ENCODE data around the gene SOX12.
A peak's percentile ranks its signal among the peaks of the same experiment; 100 is the strongest.
"Not testable (repeated sequence)": the region's sequence is repeated elsewhere in the genome, so short reads cannot be mapped to it uniquely, and the experiment has no call there.

Gene SOX12

GRCh38 chr20:363319-364078 is 38.1 kb downstream of the SOX12 start:
- no peak for DNase-seq

- DNase-seq: no peak
Observed at GRCh38 chr20:364905-365794, 39.8 kb downstream of the SOX12 start.

- DNase-seq: peak; percentile 27
Observed at GRCh38 chr20:366041-366718, 40.8 kb downstream of the SOX12 start.

GRCh38 chr20:366719-367485 is 41.5 kb downstream of the SOX12 start:
- no peak for DNase-seq

DNA sequence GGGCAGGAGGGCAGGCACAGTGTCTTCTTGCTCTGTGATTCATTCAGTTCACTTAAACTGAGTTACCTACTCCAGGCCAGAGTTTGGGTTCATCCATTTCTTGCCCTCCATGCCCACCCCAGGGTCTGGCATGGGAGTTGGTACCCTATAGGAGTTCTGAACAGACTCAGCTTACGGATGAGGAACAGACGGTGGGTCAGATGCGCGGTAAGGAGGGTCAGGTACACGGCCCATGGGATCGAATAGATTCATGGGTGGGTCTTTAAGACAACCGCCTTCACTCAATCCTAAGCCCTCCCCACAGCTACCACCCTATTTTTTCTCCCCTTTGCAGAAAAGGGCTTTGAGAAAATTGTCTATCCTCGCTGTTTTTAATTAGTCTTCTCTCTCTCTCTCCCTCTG is 42.1 kb downstream of the SOX12 start:
- no peak for DNase-seq

DNA sequence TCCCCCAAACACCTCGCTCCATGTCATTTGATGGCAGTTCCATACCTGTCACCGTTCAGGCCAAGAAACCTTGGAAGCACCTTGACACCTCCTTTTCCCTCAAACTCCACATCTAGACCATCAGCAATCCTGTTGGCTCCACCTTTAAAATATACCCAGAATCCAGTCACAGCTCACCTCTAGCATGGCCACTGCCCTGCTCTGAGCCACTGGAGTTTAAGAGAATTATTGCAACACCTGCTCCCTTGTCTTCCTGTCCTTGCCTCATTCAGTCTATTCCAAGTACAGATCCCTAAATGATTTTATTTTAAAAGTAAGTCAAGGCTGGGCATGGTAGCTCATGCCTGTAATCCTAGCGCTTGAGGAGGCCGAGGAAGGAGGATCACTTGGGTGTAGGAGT is 43.6 kb downstream of the SOX12 start:
- DNase-seq: no peak

GRCh38 chr20:370151-370600 is 44.8 kb downstream of the SOX12 start:
- no peak for DNase-seq

DNA sequence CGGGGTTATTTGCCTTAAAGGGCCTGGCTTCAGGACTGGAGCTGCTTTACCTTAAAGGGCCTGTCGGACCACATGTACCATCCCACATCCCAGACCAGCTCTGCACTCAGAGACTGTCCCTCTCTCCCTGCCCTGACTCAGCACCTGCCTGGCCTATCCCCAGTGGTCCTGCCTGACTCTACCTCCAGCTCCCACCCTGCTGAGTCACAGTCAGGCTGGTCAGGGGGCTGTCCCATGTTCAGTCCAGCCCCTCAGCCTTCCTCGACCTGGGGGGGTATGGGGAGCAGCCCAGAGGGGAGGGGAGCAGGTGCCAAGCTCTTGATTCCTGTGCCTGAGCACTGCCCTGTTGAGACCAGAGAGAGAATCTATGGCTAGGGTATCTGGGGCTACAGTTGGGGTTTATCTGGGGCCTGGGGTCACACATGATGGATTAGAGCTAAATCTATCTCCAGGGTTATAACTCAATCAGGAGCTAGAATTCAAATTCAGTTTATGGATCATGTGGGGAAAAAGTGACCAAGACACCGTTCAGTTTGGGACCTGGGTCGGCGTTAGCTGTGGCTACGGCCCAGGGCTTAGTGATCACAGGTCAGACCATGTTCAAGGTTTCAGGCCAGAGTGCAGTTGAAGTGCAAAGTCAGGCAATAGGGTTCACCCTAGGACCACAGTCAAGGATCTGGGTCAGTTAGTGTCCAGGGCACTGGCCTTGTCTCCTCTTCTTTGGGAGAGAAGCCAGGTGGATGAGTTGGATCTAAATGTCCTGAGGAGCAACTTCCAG is 45.8 kb downstream of the SOX12 start:
- DNase-seq: no peak

DNA sequence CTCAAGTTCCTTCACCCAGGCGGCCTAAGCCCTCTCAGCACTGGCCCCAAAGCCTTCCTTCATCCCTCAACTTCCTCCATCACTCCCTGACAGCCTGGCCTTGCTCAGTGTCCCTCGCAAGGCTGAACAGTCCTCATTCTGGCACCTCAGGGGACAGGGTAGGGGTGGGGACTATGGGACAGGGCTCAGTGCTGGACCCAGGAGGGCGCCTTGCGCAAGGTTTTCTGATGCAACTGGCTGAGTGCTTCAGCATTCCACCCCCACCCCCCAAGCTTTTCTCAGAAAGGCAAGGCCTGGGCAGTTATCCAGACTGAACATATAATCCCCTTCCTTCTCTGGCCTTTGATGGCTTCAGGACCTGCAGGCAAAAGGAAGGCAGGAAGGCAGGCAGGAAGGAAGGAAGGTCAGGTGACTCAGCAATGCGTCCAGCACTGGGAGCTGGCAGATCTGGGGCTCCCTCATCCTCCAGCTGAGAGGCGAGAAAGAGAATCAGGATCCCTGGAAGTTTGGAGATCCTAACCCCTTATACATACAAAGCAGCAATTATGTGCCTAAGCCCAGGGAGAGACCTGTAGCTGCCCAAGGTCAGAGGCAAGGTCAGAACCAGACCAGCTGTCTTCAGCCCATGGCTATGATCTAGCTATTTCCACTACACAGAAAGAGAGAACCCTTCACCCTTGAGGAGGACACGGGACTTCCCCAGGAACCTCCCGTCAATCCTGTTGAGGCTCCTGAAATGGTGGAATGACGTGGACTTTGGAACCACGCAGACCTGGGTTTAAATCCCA is 46.6 kb downstream of the SOX12 start:
- DNase-seq: no peak

GRCh38 chr20:372543-373082 is 47.3 kb downstream of the SOX12 start:
- DNase-seq: not testable (repeated sequence)

DNA sequence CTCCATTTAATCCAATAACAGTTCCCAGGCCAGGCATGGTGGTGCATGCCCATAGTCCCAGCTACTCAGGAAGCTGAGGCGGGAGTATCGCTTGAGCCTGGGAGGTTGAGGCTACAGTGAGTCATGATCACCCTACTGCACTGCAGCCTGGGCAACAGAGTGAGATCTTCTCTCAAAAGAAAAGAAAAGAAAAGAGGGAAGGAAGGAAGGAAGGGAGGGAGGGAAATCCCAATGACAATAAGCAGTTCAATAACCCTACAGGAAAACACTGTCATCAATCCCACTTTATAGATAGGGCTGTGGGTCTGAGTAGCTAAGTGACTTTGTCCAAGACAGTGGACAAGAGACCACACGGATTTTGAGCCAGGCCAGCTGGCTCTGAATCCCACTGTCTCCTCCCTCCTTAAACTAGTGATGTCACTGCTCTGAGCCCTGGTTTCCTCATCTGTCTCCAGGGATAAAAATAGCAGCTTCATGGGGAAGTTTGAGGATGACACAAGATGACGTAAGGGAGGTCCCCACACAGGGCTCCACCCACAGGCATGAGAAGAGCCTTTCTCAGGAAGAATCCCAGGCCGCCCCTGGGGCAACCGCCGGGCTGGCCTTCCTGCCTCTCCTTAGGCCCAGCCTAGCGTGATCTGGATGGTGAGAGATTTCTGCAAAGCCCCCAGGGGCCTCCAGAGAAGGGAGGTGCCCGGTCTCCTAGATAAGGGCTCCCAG is 48.0 kb downstream of the SOX12 start:
- no peak for DNase-seq

DNA sequence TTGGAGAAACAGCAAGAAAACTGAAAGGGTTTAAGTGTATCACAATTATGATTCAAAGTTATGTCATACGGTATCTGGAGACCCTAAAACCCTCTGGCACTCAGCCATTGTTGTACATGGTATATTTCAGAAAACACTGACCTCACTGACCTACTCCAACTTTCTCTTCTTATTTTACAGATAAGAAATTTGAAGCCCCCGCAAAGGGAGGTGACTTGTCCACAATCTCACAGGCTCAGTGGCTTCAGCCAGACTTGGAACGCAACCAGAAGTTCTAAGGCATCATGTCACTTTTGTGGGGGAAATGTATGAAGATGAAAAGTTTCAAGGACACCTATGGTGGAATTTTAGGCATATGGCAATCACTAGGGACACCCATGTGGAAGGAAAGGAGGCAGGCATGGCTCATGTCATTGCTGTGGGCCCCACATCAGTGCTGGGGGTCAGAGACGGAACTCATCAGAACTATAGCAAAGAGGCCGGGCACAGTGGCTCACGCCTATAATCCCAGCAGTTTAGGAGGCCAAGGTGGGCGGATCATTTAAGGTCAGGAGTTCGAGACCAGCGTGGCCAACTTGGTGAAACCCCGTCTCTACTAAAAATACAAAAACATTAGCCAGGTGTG is 50.0 kb downstream of the SOX12 start:
- no peak for DNase-seq

GRCh38 chr20:376089-376488 is 50.7 kb downstream of the SOX12 start:
- no peak for DNase-seq

DNA sequence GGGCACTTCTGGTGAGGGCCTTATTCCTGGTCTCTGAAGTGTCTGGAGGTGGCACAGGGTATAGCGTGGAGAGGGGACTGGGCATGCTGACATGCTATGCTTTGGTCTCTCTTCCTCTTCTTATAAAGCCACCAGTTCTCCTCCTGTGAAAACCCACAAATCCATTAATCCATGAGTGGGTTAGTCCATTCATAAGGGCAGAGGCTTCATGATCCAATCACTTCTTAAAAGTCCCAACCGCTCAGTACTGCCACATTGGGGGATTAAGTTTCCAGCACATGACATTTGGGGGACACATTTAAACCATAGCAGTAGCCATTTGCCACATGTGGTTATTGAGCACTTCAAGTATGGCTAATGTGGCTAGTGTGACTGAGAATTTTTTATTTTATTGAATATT is 51.4 kb downstream of the SOX12 start:
- DNase-seq: no peak

- not testable (repeated sequence) for DNase-seq
Observed at GRCh38 chr20:377578-377977, 52.2 kb downstream of the SOX12 start.

GRCh38 chr20:378961-379336 is 53.6 kb downstream of the SOX12 start:
- DNase-seq: no peak
